Fibroblast of pulmonary artery (primary cell): Measurements from ENCODE around the gene NUDT7.

ENCODE experiments used
- DNase-seq: peaks from one replicate; pipeline ENCODE4 v3.0.0-alpha.2; 2010; ENCODE audit warnings: low read depth
- H3K4me3 ChIP-seq: replicated peaks from 2 replicates; pipeline ENCODE4 v1.5.1; 2011; ENCODE audit warnings: low read depth, mild to moderate bottlenecking, control low read depth, low read length, moderate library complexity
- CTCF ChIP-seq: IDR thresholded peaks from 2 replicates; pipeline ENCODE4 v1.5.1; 2011; ENCODE audit warnings: mild to moderate bottlenecking, control low read depth, low read length, inconsistent platforms; ENCODE audit errors: missing control alignments

Gene NUDT7

GRCh38 chr16:77784441-77785372, 62.4 kb downstream of the NUDT7 start:
- no peak overlapping the region for H3K4me3 ChIP-seq
- peak; percentile 15 for TF ChIP-seq CTCF
- DNase-seq, result no peak

GRCh38 chr16:77785373-77785764, 63.1 kb downstream of the NUDT7 start:
- DNase-seq, result no peak
- no peak for TF ChIP-seq CTCF
- no peak overlapping the region for H3K4me3 ChIP-seq

- TF ChIP-seq CTCF, result no peak
- no peak for DNase-seq
- no peak overlapping the region for H3K4me3 ChIP-seq
These were observed 64.0 kb downstream of the NUDT7 start for GRCh38 chr16:77786186-77786847.

- TF ChIP-seq CTCF, result no peak
These were observed 65.1 kb downstream of the NUDT7 start for GRCh38 chr16:77787452-77787851.

GRCh38 chr16:77788181-77789084, 66.1 kb downstream of the NUDT7 start, which contains the start of gene VAT1L:
Gene VAT1L, plus strand, starts transcription at chr16:77788564. Its CDS starts 119 bp downstream, at chr16:77788683.
- peak within 1 kb of the TSS; percentile 57 for H3K4me3 ChIP-seq
- peak; percentile 50 for DNase-seq
- TF ChIP-seq CTCF, result no peak

More at GRCh38 chr16:77787452-77787851, 65.1 kb downstream of the NUDT7 start:
- DNase-seq, result no peak
- H3K4me3 ChIP-seq, result no peak overlapping the region

- TF ChIP-seq CTCF, result no peak
- DNase-seq, result no peak
- H3K4me3 ChIP-seq, result peak overlapping the region; percentile 57
These were observed 67.0 kb downstream of the NUDT7 start for GRCh38 chr16:77789085-77790008.
